ENCODE results near the gene ACSF3. TPM values are rescaled to one million over a fixed set of nuclear protein-coding genes. Genes with fewer than 3 reads are reported as not detected.

ACSF3 gene
- total RNA-seq, 2 experiments from 2014 or later: 38.6 to 45.1 TPM

- Mint-ChIP-seq H3K36me3 (ENCODE audit: low read depth) (no peaks in the 10 kb centered on the region), H3K27me3 (ENCODE audit: low read depth) (peaks cover 32% of the 10 kb centered on the region), H3K4me1 (ENCODE audit: low read depth) (peaks cover 11% of the 10 kb centered on the region), H3K27ac (no peak within 1 kb of the TSS), H3K4me3 (no peak within 1 kb of the TSS), H3K9me3 (ENCODE audit: insufficient read depth) (no peaks in the 10 kb centered on the region)
- ChIA-PET POLR2A (no interaction called here), CTCF (no interaction called here)
- DNase-seq (no peak), ATAC-seq (no peak)
These were observed 106.6 kb downstream of the ACSF3 start, which contains the start of gene SLC22A31 for GRCh38 chr16:89200124-89200849. TSS of gene SLC22A31 (minus strand) at chr16:89200537. CDS start at chr16:89200501, 36 bp downstream.

GRCh38 chr16:89200850-89201411 is 107.3 kb downstream of the ACSF3 start:
- H3K4me3 Mint-ChIP-seq: no peak overlapping the region
- ChIA-PET POLR2A (no interaction called here), CTCF (no interaction called here)
- no peak for ATAC-seq
- DNase-seq: no peak
- H3K27me3 Mint-ChIP-seq (ENCODE audit: low read depth): peaks cover 32% of the 10 kb centered on the region
- H3K36me3 Mint-ChIP-seq (ENCODE audit: low read depth): no peaks in the 10 kb centered on the region
- no peaks in the 10 kb centered on the region for H3K9me3 Mint-ChIP-seq (ENCODE audit: insufficient read depth)
- no peak overlapping the region for H3K27ac Mint-ChIP-seq
- peaks cover 11% of the 10 kb centered on the region for H3K4me1 Mint-ChIP-seq (ENCODE audit: low read depth)

DNA sequence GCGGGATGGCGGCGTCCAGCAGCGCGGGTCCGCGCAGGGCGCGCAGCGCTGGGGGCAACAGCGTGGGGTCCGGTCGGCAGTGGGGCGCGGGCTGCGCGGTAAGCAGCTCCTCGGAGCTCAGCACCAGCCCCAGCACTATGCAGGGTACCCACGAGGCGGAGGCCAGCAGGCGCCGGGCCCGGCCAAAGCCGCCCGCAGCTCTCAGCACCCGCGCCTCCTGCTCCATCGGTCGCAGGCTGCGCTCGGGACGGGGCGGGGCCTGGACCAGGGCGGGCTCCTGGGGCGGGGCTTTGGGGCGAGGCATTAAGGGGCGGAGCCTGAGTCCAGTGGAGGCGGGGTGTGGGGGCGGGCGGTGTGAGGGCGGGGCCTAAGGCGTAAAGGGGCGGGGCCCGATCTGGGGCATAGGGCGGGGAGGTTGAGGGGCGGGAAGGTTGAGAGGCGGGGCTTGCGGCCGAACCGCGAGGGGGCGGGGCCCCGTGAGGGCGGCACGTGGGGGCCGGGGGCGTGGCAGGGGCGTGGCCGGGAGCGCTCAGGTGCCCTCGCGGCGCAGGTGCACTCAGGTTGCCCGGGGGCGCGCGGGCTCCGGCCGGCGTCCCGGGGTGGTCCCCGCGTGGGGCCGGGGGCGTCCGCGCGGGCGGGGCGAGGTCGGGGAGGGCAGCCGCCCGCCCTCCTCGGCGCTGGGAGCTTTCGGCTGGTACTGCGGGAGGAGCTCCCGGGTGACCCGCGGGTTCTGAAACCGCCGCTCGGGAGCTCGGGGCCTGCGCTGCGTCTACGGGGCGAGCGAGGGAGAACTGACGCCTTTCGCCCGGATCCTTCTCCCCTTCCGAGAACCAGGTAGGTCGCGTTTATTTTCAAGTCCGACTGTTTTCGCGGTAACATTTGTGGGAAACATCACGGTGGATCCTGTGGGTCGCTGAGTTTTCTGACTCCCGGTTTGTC is 108.1 kb downstream of the ACSF3 start:
- ChIA-PET CTCF (no interaction called here), POLR2A (no interaction called here)
- Mint-ChIP-seq H3K36me3 (ENCODE audit: low read depth) (no peaks in the 10 kb centered on the region), H3K27me3 (ENCODE audit: low read depth) (peaks cover 33% of the 10 kb centered on the region), H3K9me3 (ENCODE audit: insufficient read depth) (no peaks in the 10 kb centered on the region), H3K4me3 (peak overlapping the region; percentile 18), H3K27ac (no peak overlapping the region), H3K4me1 (ENCODE audit: low read depth) (peaks cover 11% of the 10 kb centered on the region)
- DNase-seq (peak; percentile 75), ATAC-seq (peak; percentile 83)

GRCh38 chr16:89202422-89203215 is 109.0 kb downstream of the ACSF3 start:
- Mint-ChIP-seq H3K4me1 (ENCODE audit: low read depth) (peaks cover 11% of the 10 kb centered on the region), H3K36me3 (ENCODE audit: low read depth) (no peaks in the 10 kb centered on the region), H3K27ac (peak overlapping the region; percentile 20), H3K27me3 (ENCODE audit: low read depth) (peaks cover 34% of the 10 kb centered on the region), H3K9me3 (ENCODE audit: insufficient read depth) (no peaks in the 10 kb centered on the region), H3K4me3 (peak overlapping the region; percentile 34)
- no peak for DNase-seq
- ChIA-PET CTCF (no interaction called here), POLR2A (no interaction called here)
- no peak for ATAC-seq

Other genes starting within 250 kb of the ACSF3 start
- gene GALNS, start 236.9 kb upstream of the ACSF3 start, total RNA-seq: 10 to 100 TPM; 31.1 to 33.3 TPM
- 10 to 100 TPM; 61.2 to 65.3 TPM for gene TRAPPC2L, start 236.7 kb upstream of the ACSF3 start, total RNA-seq
- not detected for gene PABPN1L, start 227.2 kb upstream of the ACSF3 start, total RNA-seq
- gene CBFA2T3, start 116.6 kb upstream of the ACSF3 start, total RNA-seq: not detected
- not detected for gene CDH15, start 77.9 kb downstream of the ACSF3 start, total RNA-seq
- gene SLC22A31, start 106.7 kb downstream of the ACSF3 start, total RNA-seq: not detected
- 1 to 10 TPM; 4.9 to 7.4 TPM for gene ZNF778, start 123.9 kb downstream of the ACSF3 start, total RNA-seq

All from activated CD8-positive, alpha-beta T cell treated with anti-CD3 and anti-CD28 coated beads, Interleukin-2, amount 10 ng/mL, durations not matched to agents 7 days and 5 days (primary cell).